HK-2 (cell line): Measurements from ENCODE around the gene POLR3K.
"Not testable (repeated sequence)": the region's sequence is repeated elsewhere in the genome, so short reads cannot be mapped to it uniquely, and the experiment has no call there.

ENCODE experiments used
- DNase-seq: peaks from one replicate; pipeline ENCODE4 v3.0.0-alpha.2; 2018; ENCODE audit not compliant: unreplicated experiment

Gene POLR3K

DNA sequence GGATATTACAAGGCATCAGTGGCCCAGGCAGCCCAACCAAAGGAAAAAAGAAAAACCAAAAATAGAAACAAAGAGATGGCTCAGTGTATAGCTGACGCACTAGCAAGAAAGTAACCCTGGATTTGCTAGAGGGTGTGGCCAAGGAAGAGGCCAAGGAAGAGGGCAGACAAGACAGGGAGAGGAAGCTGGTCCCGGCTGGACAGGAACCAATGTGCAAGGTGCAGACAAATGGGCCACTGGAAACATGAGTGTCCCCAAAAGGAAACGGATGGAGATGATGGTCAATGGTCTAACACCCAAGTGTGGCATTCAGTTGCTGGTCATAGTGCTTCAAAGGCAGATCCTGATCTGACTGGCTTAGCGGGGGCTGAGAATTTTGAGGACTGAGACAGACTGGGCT lies 10.7 kb downstream of the POLR3K start:
- no peak for DNase-seq

DNA sequence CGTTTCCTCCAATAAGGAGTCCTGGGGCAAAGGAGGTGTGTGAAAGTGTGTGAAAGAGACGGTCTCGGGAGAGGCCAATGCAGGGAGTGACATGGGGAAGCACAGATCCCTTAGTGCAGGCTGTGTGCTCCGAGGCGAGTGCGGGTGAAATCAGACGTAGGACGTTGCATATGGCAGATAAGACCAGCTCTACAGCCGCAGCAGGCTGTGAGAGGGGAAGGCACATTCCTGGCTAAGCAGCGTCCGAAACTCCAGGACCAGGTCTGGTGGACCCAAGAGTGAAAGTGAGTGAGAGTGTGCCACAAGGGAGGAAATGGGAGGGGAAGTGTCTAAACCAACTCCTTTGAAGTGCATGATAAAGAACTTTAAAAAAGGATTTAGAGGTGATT lies 11.3 kb downstream of the POLR3K start:
- no peak for DNase-seq

DNA sequence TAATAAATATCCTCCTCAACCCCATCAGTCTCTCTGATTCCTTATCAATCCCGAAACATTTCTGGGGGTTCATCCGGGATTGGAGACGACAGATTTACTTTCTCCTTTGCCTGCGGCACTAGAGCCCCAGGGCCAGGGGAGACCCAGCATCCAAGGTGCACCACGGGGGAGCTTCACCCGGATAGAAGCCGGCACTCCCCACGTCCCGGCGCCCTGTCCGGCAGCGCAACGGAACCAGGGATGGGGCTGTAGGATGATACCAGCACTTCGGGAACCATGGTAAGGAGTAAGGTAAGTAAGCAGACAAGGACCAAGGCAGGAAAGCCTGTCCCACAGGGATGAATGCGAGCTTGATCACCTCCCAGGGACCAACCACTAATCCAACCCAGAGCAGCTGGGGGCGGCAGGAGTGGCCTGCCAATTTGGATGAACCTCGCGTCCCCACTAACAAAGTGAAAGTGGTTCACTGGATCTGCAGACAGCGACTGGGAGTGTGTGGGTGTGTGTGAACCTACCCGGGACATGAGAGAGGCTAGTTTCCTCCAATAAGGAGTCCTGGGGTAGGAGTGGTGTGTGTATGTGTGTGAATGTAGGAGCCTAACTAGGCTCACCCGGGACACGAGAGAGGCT lies 11.9 kb downstream of the POLR3K start:
- no peak for DNase-seq

DNA sequence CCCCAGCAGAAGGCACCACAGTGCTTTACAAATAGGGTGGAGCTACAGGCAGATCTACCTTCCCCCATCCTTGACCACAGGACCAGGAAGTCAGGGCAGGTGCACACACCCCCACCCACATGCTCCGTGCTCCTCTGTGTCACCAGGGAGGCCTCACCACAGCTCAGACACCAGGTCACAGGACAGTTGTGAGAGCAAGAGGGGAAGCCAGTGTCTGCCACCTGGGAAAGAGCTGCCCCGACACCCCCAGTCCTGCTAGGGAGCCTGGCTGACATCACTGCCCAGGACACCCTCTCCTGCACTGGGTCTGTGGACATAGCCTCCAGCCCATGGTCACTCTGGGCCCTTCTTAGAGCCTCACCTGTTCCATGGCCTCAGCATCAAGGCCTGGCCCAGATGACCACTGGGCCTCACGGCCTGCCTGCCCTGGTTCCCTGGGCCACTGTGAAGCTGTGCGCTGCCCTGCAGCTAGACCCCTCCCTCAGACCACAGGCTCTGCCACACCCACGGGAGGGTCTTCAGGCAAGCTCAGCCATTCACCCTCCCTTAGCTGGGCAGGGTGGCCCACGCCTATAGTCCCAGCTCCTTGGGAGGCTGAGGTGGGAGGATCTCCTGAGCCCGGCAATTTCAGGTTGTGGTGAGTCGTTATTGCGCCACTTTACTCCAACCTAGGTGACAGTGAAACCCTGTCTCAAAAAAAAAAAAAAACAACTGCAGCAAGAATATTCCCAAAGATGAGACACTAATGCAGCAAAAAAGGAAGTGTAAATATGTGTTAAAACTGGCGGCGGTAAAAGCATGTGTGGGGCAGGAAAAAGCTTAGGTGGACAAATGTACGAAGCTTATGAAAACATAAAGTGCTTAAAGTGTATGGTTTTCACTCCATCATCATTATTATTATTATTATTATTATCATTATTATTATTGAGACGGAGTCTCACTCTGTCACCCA lies 14.2 kb downstream of the POLR3K start:
- DNase-seq, result peak; percentile 39

DNA sequence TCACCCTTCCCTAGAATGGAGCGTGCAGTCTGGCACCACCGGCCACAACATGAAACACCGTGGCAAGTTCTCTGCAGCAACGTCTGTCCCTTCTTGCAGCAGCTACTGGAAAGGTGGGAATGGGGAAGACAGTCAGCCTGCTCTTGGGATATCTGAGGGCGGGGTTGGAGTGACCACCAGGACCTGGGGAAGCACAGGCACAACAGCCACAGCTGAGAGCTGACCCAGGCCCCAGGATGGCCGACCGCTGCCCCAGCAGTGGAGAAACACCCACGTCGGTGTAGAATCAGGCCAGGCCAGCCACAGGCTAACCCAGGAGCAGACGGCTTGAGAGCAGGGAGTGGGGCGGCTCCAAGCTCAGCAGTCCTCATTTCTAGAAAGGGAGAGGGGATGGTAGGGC lies 15.2 kb downstream of the POLR3K start:
- not testable (repeated sequence) for DNase-seq

GRCh38 chr16:37511-37910 lies 15.9 kb downstream of the POLR3K start:
- no peak for DNase-seq

DNA sequence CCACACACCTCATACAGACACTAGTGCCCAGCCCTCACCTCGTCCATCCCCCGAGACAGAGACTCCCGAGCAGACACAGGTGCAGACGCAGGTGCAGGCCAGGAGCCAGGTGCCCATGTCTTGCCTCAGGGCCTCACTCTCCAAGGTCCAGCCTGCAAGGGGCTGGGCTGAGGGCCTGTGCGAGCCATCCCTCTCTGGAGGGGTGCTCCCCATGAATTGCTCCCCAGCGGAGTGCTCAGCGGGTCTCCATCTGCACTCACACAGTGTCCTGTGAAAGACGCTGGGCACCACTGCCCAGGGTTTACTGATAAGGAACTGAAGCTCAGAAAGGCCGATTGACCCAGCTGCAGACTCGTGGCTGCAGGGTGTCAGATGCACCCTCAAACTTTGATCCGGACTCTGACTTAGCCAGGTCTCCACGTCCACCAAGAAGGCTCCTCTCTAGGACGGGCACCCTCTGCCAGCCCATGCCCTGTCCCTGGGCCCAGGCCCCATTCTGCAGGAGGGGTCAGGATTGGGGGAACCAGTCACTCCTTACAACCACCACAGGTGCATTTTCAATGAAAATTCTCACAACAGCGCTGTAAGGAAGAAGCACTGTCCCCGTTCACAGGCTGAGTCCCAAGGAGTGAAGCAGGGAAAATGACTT lies 16.9 kb downstream of the POLR3K start:
- DNase-seq, result no peak

DNA sequence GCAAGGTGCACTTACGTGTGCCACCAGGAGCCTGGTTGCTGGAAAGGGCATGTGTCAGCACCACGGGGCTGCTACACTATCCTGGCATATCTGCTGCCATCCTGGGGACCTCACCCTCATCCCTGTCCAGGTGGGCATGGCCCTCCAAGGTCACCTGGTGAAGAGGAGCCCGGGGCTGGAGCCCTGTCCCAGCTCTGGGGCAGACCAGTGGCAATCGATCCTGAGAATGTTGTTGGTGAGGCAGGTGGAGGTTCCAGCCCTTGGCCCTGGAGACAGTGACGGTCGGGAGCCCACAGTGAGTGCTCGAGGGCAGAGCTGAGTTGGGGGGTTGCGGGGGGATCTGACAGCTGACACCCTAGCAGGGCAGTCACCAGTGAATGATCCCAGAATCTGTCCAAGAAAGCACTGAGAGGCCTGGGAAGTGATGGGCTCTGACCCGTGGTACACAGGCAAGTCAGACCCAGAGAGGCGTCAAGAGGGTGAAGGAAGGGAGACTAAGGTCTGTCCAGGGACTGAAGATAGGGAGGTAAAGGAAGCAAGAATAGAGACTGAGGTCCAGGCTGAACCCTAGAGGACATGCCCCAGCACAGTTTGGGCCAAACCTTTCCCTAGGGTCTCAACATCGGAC lies 17.6 kb downstream of the POLR3K start:
- no peak for DNase-seq

GRCh38 chr16:35011-35677 lies 18.3 kb downstream of the POLR3K start:
- no peak for DNase-seq

- DNase-seq, result no peak
Observed at GRCh38 chr16:34648-34987, 18.8 kb downstream of the POLR3K start.

DNA sequence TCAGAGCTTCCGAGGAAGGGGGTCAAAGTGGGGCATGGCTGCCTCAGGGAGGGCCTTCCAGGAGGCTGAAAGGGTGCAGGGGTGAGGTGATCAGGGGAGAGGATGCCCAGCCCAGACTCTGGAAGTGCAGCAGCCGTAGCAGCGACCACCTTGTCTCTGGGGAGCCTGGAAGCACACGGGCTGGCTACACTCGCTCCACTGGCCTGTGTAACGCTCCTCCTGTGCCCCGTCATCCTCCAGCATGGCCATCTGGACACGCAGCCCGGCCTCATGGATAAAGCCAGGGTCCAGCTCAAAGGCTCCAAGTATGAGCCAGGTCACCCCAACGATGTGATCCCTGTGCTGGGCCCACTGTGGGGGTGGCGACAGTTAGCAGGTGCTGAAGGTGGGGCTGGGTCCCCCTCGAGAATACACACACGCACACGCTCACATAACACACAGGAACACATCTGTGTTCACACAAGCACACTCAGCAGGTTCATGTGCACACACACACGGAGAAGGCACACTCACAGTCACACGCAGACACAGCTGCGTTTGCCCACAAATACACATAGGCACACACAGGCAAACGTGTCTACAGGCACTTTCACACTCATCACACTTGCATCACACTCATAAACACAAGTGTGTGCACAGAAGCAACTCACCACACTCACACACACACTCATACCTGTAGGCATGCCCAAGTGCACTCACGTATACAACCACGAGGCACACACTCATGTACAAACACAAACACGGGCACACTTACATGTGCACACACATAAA lies 19.3 kb downstream of the POLR3K start:
- no peak for DNase-seq

DNA sequence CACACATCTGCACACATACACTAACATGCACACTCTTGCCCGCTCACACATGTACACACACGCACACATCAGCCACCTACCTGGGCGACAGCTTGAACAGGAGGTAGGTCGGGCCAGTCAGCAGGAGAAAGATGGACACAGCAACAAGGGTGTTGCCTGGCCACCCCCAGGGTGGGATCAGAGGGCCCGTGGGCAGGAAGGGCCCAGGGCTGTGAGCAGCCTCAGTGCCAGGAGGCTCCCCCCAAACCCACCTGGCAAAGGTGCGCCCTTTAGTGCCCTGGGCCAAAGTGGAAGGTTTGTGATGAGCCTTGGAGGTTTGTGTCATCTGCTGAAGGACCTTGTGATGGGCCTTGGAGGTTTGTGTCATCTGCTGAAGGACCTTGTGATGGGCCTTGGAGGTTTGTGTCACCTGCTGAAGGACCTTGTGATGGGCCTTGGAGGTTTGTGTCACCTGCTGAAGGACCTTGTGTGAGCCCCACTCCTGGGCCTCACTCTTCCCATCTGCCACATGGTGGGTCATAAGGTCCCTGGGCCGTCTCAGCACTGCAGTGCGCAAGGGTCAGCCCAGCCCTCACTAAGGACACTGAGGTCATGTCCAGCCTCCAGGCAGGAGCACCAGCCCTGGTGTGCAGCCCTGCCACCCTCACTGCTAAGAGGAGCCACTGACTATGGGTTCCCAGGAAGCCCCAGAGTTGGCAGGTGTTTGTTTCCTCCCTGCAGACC lies 20.1 kb downstream of the POLR3K start:
- not testable (repeated sequence) for DNase-seq

- DNase-seq, result not testable (repeated sequence)
Observed at GRCh38 chr16:30627-31026, 22.8 kb downstream of the POLR3K start.

DNA sequence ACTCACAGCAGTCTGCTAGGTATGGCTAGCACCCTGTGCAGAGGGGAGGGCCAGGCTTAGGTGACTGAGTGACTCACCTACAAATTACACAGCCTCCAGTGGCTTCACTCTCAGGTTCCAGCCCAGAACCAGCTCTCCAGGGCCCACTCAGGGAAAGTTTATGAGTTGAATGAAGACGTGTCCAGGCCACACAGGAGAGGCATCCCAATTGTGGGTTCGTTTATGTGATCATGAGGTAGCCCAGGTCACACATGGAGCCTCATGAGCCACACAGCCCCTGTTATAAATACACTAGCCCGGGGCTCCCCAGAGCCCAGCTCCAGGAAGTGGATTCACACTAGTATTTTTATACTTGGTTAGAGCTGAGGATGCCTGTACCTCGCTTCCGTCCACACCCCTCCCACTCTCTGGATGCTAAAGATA lies 27.5 kb downstream of the POLR3K start:
- DNase-seq, result not testable (repeated sequence)

DNA sequence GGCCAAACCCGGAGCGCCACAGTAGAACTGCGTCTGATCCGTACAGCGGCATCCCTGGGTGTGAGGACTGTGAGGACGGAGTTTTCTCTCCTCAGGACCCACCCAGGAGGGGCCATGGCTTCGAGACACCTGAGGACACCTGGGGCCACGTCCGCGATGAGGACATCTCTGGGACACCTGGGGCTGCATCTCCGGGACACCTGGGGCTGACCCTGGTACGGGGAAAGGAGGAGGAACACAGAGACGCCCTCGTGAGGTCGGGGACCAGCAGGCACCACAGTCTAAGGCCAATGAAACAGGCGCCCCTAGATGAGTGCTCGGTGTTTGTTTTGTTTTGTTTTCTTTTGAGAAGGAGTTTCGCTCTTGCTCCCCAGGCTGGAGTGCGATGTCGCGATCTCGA lies 29.3 kb downstream of the POLR3K start:
- not testable (repeated sequence) for DNase-seq

GRCh38 chr16:20886-21285 lies 32.5 kb downstream of the POLR3K start:
- DNase-seq, result not testable (repeated sequence)

DNA sequence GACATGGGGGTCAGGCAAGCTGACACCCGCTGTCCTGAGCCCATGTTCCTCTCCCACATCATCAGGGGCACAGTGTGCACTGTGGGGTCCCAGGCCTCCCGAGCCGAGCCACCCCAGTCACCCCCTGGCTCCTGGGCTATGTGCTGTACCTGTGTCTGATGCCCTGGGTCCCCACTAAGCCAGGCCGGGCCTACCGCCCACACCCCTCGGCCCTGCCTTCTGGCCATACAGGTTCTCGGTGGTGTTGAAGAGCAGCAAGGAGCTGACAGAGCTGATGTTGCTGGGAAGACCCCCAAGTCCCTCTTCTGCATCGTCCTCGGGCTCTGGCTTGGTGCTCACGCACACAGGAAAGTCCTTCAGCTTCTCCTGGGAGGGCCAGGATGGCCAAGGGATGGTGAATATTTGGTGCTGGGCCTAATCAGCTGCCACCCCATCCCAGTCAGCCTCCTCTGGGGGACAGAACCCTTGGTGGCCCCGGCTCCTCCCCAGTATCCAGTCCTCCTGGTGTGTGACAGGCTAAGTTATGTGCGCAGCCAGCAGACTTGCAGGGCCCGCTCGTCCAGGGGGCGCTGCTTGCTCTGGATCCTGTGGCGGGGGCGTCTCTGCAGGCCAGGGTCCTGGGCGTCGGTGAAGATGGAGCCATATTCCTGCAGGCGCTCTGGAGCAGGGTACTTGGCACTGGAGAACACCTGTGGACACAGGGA lies 36.2 kb downstream of the POLR3K start:
- DNase-seq, result not testable (repeated sequence)

- DNase-seq, result not testable (repeated sequence)
Observed at GRCh38 chr16:10772-11171, 42.6 kb downstream of the POLR3K start.

DNA sequence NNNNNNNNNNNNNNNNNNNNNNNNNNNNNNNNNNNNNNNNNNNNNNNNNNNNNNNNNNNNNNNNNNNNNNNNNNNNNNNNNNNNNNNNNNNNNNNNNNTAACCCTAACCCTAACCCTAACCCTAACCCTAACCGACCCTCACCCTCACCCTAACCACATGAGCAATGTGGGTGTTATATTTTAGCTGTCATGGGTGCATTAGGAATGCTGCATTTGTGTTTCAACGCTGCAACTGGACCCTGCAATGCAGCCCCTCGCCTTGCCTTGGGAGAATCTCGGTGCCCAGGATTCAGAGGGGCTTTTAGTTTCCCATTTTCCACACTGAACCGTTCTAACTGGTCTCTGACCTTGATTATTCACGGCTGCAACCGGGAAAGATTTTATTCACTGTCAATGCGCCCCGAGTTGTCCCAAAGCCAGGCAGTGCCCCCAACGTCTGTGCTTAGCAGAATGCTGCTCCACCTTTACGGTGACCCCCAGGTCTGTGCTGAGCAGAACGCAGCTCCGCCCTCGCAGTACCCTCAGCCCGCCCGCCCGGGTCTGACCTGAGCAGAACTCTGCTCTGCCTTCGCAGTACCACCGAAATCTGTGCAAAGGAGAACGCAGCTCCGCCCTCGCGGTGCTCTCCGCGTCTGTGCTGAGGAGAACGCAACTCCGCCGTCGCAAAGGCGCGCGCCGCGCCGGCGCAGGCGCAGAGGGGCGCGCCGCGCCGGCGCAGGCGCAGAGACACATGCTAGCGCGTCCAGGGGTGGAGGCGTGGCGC lies 43.3 kb downstream of the POLR3K start:
- no peak for DNase-seq
